PC-9 (cell line): ENCODE results near the gene PLXDC1. TPM values are rescaled to one million over a fixed set of nuclear protein-coding genes. Genes with fewer than 3 reads are reported as not detected.

Source experiments
- BruUV-seq: library from RNA; stranded (reverse); fragments of 400-500 nt; replicated peaks from 2 replicates; lab custom pipeline; 2021; lab: Mats Ljungman, UMichigan
- CTCF ChIA-PET: fragments of 300-600 bp; sonication (Branson Sonifier 250); formaldehyde crosslinking; loops from one replicate; lab custom pipeline; 2022; ENCODE audit warnings: antibody characterized with exemption; lab: Charles Lee
- POLR2A ChIA-PET: fragments of 300-600 bp; sonication (Branson Sonifier 250); formaldehyde crosslinking; loops from one replicate; lab custom pipeline; 2022; ENCODE audit warnings: antibody characterized with exemption; ENCODE audit not compliant: unreplicated experiment; lab: Charles Lee
- DNase-seq, 2 experiments: peaks; one replicate each; pipeline versions ENCODE4 v3.0.0 to v3.0.0-alpha.2; 2015 to 2022; ENCODE audit warnings: mixed read lengths in 1 of 2
- H2AFZ ChIP-seq: fragments of 200-600 bp; sonication (generic); 2 replicates; pipeline ENCODE4 v1.8.1; 2017; ENCODE audit warnings: antibody characterized with exemption
- H3F3A ChIP-seq: fragments of 200-600 bp; sonication (generic); 2 replicates; pipeline ENCODE4 v1.8.1; 2017; ENCODE audit warnings: antibody characterized with exemption, mild to moderate bottlenecking, low read depth; ENCODE audit not compliant: insufficient read depth
- H3K27ac ChIP-seq: fragments of 200-600 bp; sonication (generic); 2 replicates; pipeline ENCODE4 v1.6.1; 2016; ENCODE audit warnings: mixed run types
- H3K27me3 ChIP-seq: fragments of 200-600 bp; sonication (generic); 2 replicates; pipeline ENCODE4 v1.6.1; 2016; ENCODE audit warnings: low read depth, mixed run types; ENCODE audit not compliant: insufficient read depth
- H3K36me3 ChIP-seq: fragments of 200-600 bp; sonication (generic); 2 replicates; pipeline ENCODE4 v1.6.1; 2016; ENCODE audit warnings: low read depth, mixed run types
- H3K4me1 ChIP-seq: fragments of 200-600 bp; sonication (generic); replicated peaks from 2 replicates; pipeline ENCODE4 v1.6.1; 2016; ENCODE audit warnings: mixed run types; ENCODE audit not compliant: insufficient read depth
- H3K4me2 ChIP-seq: fragments of 200-600 bp; sonication (generic); 2 replicates; pipeline ENCODE4 v1.6.1; 2017; ENCODE audit warnings: mixed run types
- H3K4me3 ChIP-seq: fragments of 200-600 bp; sonication (generic); 2 replicates; pipeline ENCODE4 v1.6.1; 2016; ENCODE audit warnings: mixed run types
- H3K79me2 ChIP-seq: fragments of 200-600 bp; sonication (generic); 2 replicates; pipeline ENCODE4 v1.6.1; 2017; ENCODE audit warnings: low read depth, mixed run types
- H3K9me2 ChIP-seq: fragments of 200-600 bp; sonication (generic); 2 replicates; pipeline ENCODE4 v1.8.1; 2017; ENCODE audit warnings: mild to moderate bottlenecking; ENCODE audit not compliant: insufficient read depth
- H3K9me3 ChIP-seq: fragments of 200-600 bp; sonication (generic); 2 replicates; pipeline ENCODE4 v1.8.1; 2016; ENCODE audit warnings: low read depth; ENCODE audit not compliant: insufficient read depth
- H4K20me1 ChIP-seq: fragments of 200-600 bp; sonication (generic); 2 replicates; pipeline ENCODE4 v1.8.1; 2017; ENCODE audit not compliant: insufficient read depth
- CTCF ChIP-seq: fragments of 200-600 bp; sonication (generic); conservative IDR thresholded peaks from 2 replicates; pipeline ENCODE4 v1.6.1; 2017; ENCODE audit warnings: mixed run types, antibody characterized with exemption, mild to moderate bottlenecking, moderate library complexity
- EZH2 ChIP-seq: fragments of 200-600 bp; sonication (generic); IDR thresholded peaks from 2 replicates; pipeline ENCODE4 v1.8.0; 2017; ENCODE audit warnings: antibody characterized with exemption, low read depth
- intact Hi-C: fragments of 100-400 bp; cut with micrococcal nuclease; formaldehyde crosslinking; loops from one replicate; pipeline ENCODE4 v1.10.0; 2022; ENCODE audit not compliant: unreplicated experiment
- total RNA-seq: library from RNA; stranded (reverse); gene quantifications from 2 replicates; pipeline ENCODE4 v1.2.3, GENCODE V29; 2021

Gene PLXDC1
- total RNA-seq, 1 experiment from 2014 or later = 2.5 TPM

GRCh38 chr17:39104657-39105056 lies 46.8 kb downstream of the PLXDC1 start:
- peaks cover 15% of the 10 kb centered on the region; the same call in 1 of the 2 replicates for H3K27me3 ChIP-seq
- TF ChIP-seq EZH2 (no peak), CTCF (no peak)
- POLR2A ChIA-PET = no interaction called here
- H3K9me2 ChIP-seq = no peaks in the 10 kb centered on the region
- H3K4me1 ChIP-seq = no peaks in the 10 kb centered on the region
- no TSS peak for BruUV-seq
- H3K79me2 ChIP-seq = no peaks in the 10 kb centered on the region
- no peaks in the 10 kb centered on the region for H3K9me3 ChIP-seq
- intact Hi-C loops = no loop called here
- H3F3A ChIP-seq = no peaks in the 10 kb centered on the region
- no peak overlapping the region for H3K27ac ChIP-seq
- H4K20me1 ChIP-seq = no peaks in the 10 kb centered on the region
- H2AFZ ChIP-seq = no peak overlapping the region
- H3K4me2 ChIP-seq = no peak overlapping the region
- CTCF ChIA-PET = no interaction called here
- H3K4me3 ChIP-seq = no peak overlapping the region
- no peak for DNase-seq
- no peaks in the 10 kb centered on the region for H3K36me3 ChIP-seq

GRCh38 chr17:39104046-39104445 lies 47.4 kb downstream of the PLXDC1 start:
- intact Hi-C loops = no loop called here
- H3K9me3 ChIP-seq = no peaks in the 10 kb centered on the region
- H3F3A ChIP-seq = no peaks in the 10 kb centered on the region
- H2AFZ ChIP-seq = no peak overlapping the region
- H3K27me3 ChIP-seq = peaks cover 19% of the 10 kb centered on the region
- TF ChIP-seq CTCF = no peak
- TF ChIP-seq EZH2 = no peak
- no peak overlapping the region for H3K4me3 ChIP-seq
- no peak overlapping the region for H3K4me2 ChIP-seq
- no peaks in the 10 kb centered on the region for H3K9me2 ChIP-seq
- DNase-seq = no peak
- no peak overlapping the region for H3K27ac ChIP-seq
- ChIA-PET CTCF (no interaction called here), POLR2A (no interaction called here)
- H3K4me1 ChIP-seq = no peaks in the 10 kb centered on the region
- no peaks in the 10 kb centered on the region for H4K20me1 ChIP-seq
- no TSS peak for BruUV-seq
- H3K36me3 ChIP-seq = no peaks in the 10 kb centered on the region
- H3K79me2 ChIP-seq = no peaks in the 10 kb centered on the region

DNA sequence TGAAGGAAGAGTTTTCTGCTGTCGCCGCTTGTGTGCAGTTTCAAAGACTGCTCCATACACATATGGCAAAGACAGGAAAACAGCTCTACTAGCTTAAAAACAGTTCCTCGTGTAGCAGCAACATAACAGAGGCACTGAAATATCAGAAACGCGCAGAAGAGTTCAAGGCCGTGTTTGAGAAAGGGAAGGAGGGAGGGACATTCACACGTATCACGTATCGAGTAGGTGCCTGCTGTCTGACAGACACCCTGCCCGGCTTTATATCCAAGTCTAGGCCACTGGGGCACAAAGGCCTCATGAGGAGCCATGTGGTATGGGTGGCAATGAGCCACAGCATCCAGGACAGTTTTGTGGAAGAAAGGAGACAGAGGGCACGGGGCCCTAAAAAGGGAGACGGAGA lies 50.3 kb downstream of the PLXDC1 start:
- no peaks in the 10 kb centered on the region for H3K79me2 ChIP-seq
- CTCF ChIA-PET = no interaction called here
- intact Hi-C loops = loop anchor here (2.0 kb wide), 1 partner anchor 30 kb away; no protein-coding TSS in a partner anchor
- H3K27ac ChIP-seq = no peak overlapping the region
- H3K27me3 ChIP-seq = peaks cover 17% of the 10 kb centered on the region
- H3K4me2 ChIP-seq = no peak overlapping the region
- no peaks in the 10 kb centered on the region for H3K9me3 ChIP-seq
- BruUV-seq = no TSS peak
- no peaks in the 10 kb centered on the region for H3K9me2 ChIP-seq
- no peaks in the 10 kb centered on the region for H3K4me1 ChIP-seq
- POLR2A ChIA-PET = no interaction called here
- no peaks in the 10 kb centered on the region for H4K20me1 ChIP-seq
- no peaks in the 10 kb centered on the region for H3F3A ChIP-seq
- TF ChIP-seq CTCF (no peak), EZH2 (no peak)
- H3K4me3 ChIP-seq = no peak overlapping the region
- no peak overlapping the region for H2AFZ ChIP-seq
- DNase-seq = no peak
- no peaks in the 10 kb centered on the region for H3K36me3 ChIP-seq
